ENCODE measurements around the gene MAPRE3.

MAPRE3 gene

DNA sequence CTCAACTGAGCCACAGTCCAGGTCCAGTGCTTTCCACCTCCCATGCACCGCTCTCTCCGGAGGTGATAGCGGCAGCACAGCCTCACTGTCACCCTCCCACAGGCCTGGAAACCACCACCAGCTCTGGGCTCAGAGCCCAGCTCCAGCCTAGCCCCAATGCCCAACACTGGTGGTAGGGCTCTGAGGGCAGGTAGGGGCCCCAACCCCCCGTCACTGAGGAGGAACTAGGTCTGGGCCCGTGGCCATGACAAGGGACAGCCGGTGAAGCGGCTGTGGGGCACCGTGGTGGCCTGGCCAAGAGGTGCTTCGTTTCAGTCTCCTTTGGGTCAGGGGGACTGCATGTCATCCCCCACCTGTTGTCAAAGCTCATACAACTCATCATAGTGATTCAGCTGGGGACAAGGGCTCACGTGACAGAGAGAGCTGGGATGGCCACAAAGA is 56.8 kb downstream of the MAPRE3 start:
- H3K4me3 ChIP-seq (ENCODE audit: insufficient read length, low read depth) = no peak overlapping the region
- no peak for DNase-seq (ENCODE audit: low read depth, low spot score)

DNA sequence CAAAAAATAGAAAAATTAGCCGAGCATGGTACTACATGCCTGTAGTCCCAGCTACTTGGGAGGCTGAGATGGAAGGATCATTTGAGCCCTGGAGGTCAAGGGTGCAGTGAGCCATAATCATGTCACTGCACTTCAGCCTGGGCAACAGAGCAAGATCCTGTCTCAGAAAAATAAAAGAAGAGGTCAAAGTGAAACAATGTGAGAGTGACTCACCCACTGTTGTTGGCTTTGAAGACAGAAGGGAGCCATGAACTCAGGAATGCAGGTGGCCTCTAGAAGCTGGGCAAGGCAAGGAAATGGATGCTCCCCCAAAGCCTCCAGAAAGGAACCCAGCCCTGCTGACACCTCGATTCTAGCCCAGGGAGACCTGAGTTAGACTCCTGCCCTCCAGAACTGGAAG is 58.6 kb downstream of the MAPRE3 start:
- Histone ChIP-seq H3K4me3 (ENCODE audit: insufficient read length, low read depth) (no peak overlapping the region), H3K36me3 (ENCODE audit: insufficient read depth, insufficient read length, low read length) (peaks cover 51% of the 10 kb centered on the region), H3K27me3 (ENCODE audit: insufficient read depth, insufficient read length) (no peaks in the 10 kb centered on the region), H3K9ac (ENCODE audit: insufficient read length, low read depth) (no peak overlapping the region), H3K4me1 (ENCODE audit: insufficient read depth, insufficient read length) (peaks cover 4% of the 10 kb centered on the region), H3K9me3 (ENCODE audit: insufficient read depth, low read length) (no peaks in the 10 kb centered on the region)
- no peak for TF ChIP-seq ZNF274 (IDR thresholded peaks at IDR 0.05; ENCODE audit: low read depth, low read length)
- no peak for TF ChIP-seq SUZ12 (IDR thresholded peaks at IDR 0.05; ENCODE audit: extremely low read depth, insufficient read depth, insufficient read length)
- no peak for TF ChIP-seq YY1 (IDR thresholded peaks at IDR 0.05; ENCODE audit: insufficient read depth, insufficient read length)
- no peak for DNase-seq (ENCODE audit: low read depth, low spot score)

More for the DNA sequence above, 56.8 kb downstream of the MAPRE3 start:
- Histone ChIP-seq H3K36me3 (ENCODE audit: insufficient read depth, insufficient read length, low read length) (peaks cover 61% of the 10 kb centered on the region), H3K9ac (ENCODE audit: insufficient read length, low read depth) (no peak overlapping the region), H3K4me1 (ENCODE audit: insufficient read depth, insufficient read length) (peaks cover 4% of the 10 kb centered on the region), H3K9me3 (ENCODE audit: insufficient read depth, low read length) (no peaks in the 10 kb centered on the region), H3K27me3 (ENCODE audit: insufficient read depth, insufficient read length) (no peaks in the 10 kb centered on the region)
- no peak for TF ChIP-seq YY1 (IDR thresholded peaks at IDR 0.05; ENCODE audit: insufficient read depth, insufficient read length)
- TF ChIP-seq SUZ12 (IDR thresholded peaks at IDR 0.05; ENCODE audit: extremely low read depth, insufficient read depth, insufficient read length) = no peak
- no peak for TF ChIP-seq ZNF274 (IDR thresholded peaks at IDR 0.05; ENCODE audit: low read depth, low read length)

DNA sequence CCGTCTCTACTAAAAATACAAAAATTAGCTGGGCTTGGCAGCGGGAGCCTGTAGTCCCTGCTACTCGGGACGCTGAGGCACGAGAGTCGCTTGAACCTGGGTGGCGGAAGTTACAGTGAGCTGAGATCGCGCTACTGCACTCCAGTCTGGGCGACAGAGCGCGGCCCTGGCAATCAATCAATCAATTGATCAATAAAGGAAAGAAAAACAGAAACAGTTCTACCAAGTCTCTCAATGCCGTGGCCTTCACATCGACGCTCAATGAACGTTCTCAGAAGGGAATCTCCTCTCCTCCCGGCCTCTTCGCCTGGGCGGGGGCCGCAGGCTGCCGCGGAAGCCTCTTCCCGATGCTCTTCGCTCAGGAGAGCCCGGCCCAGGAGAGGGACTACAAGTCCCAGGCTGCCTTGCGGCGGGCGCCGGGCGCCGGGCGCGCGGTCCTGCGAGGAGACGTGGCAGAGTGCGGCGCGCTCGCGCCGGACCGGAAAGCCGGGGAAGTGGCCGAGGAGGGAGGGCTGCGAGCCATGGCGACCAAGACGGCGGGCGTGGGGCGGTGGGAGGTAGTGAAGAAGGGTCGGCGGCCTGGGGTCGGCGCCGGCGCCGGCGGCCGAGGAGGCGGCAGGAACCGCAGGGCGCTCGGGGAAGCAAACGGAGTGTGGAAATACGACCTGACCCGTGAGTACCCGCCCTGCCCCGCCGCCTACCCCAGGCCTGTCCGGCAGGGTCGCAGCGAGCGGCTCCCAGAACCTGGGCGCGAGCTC is 62.2 kb downstream of the MAPRE3 start, which contains the start of gene TMEM214:
Gene TMEM214, plus strand, starts transcription at position 471 of the 758 bp plus-strand sequence. Its CDS starts 51 bp downstream, at position 522.
- no peak for TF ChIP-seq ZNF274 (IDR thresholded peaks at IDR 0.05; ENCODE audit: low read depth, low read length)
- peak; percentile 22 for TF ChIP-seq YY1 (IDR thresholded peaks at IDR 0.05; ENCODE audit: insufficient read depth, insufficient read length)
- Histone ChIP-seq H3K36me3 (ENCODE audit: insufficient read depth, insufficient read length, low read length) (peaks cover 63% of the 10 kb centered on the region), H3K27me3 (ENCODE audit: insufficient read depth, insufficient read length) (no peaks in the 10 kb centered on the region), H3K9ac (ENCODE audit: insufficient read length, low read depth) (peak within 1 kb of the TSS; percentile 97), H3K4me3 (ENCODE audit: insufficient read length, low read depth) (peak within 1 kb of the TSS; percentile 95), H3K4me1 (ENCODE audit: insufficient read depth, insufficient read length) (no peaks in the 10 kb centered on the region), H3K9me3 (ENCODE audit: insufficient read depth, low read length) (no peaks in the 10 kb centered on the region)
- DNase-seq (ENCODE audit: low read depth, low spot score) = peak; percentile 77

DNA sequence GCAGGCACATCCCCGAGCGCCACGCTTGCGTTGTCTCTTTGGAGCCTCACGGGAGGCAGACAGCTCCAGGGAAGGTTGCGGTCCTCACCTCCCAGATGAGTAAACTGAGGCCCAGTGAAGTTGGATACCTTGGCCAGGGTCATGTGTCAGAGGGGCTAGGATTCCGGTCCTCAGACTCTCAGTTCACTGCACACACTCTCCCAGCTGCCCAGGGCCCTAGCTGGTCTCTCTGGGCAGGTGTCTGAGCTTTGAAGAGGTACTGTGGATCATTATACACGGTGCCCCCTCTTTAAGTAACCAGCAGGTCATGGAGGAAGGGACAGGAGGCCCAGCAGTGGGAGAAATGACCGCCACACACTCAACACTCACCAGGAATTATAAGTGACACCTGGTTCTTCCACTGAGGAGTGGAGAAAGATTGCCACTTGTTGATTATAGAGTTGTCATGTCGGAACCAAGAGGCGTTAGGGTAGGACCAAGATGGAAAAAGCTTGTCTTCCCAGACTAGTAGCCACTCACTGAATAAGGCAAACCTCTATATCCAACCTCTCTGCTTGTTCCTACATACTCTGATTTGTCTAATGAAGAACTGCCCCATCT is 62.9 kb downstream of the MAPRE3 start:
- no peak for TF ChIP-seq YY1 (IDR thresholded peaks at IDR 0.05; ENCODE audit: insufficient read depth, insufficient read length)
- Histone ChIP-seq H3K27me3 (ENCODE audit: insufficient read depth, insufficient read length) (no peaks in the 10 kb centered on the region), H3K4me3 (ENCODE audit: insufficient read length, low read depth) (peak overlapping the region; percentile 95), H3K36me3 (ENCODE audit: insufficient read depth, insufficient read length, low read length) (peaks cover 70% of the 10 kb centered on the region), H3K4me1 (ENCODE audit: insufficient read depth, insufficient read length) (no peaks in the 10 kb centered on the region), H3K9me3 (ENCODE audit: insufficient read depth, low read length) (no peaks in the 10 kb centered on the region), H3K9ac (ENCODE audit: insufficient read length, low read depth) (peak overlapping the region; percentile 97)
- DNase-seq (ENCODE audit: low read depth, low spot score) = no peak

DNA sequence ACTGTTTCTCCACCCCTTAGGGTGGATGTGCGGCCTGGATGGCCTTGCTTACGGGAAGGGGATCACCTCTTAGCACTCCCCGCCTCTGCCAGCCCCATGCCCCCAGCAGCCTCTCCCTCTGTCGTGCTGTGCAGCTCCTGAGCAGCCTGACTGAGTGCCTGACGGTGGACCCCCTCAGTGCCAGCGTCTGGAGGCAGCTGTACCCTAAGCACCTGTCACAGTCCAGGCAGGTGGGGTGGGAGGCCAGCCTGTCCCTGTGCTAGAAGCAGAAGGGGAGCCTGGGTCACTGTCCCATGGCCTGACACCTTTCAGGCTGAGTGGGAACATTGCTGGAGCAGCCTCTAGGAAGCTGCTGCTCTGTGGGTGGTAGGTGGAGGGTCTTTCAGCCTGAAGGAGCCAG is 67.6 kb downstream of the MAPRE3 start:
- DNase-seq (ENCODE audit: low read depth, low spot score) = no peak
- H3K9ac ChIP-seq (ENCODE audit: insufficient read length, low read depth) = no peak overlapping the region
- no peaks in the 10 kb centered on the region for H3K9me3 ChIP-seq (ENCODE audit: insufficient read depth, low read length)
- H3K36me3 ChIP-seq (ENCODE audit: insufficient read depth, insufficient read length, low read length) = peaks cover 87% of the 10 kb centered on the region
- TF ChIP-seq YY1 (IDR thresholded peaks at IDR 0.05; ENCODE audit: insufficient read depth, insufficient read length) (no peak), ZNF274 (IDR thresholded peaks at IDR 0.05; ENCODE audit: low read depth, low read length) (no peak), SUZ12 (IDR thresholded peaks at IDR 0.05; ENCODE audit: extremely low read depth, insufficient read depth, insufficient read length) (no peak)
- H3K4me1 ChIP-seq (ENCODE audit: insufficient read depth, insufficient read length) = no peaks in the 10 kb centered on the region
- no peak overlapping the region for H3K4me3 ChIP-seq (ENCODE audit: insufficient read length, low read depth)
- no peaks in the 10 kb centered on the region for H3K27me3 ChIP-seq (ENCODE audit: insufficient read depth, insufficient read length)

DNA sequence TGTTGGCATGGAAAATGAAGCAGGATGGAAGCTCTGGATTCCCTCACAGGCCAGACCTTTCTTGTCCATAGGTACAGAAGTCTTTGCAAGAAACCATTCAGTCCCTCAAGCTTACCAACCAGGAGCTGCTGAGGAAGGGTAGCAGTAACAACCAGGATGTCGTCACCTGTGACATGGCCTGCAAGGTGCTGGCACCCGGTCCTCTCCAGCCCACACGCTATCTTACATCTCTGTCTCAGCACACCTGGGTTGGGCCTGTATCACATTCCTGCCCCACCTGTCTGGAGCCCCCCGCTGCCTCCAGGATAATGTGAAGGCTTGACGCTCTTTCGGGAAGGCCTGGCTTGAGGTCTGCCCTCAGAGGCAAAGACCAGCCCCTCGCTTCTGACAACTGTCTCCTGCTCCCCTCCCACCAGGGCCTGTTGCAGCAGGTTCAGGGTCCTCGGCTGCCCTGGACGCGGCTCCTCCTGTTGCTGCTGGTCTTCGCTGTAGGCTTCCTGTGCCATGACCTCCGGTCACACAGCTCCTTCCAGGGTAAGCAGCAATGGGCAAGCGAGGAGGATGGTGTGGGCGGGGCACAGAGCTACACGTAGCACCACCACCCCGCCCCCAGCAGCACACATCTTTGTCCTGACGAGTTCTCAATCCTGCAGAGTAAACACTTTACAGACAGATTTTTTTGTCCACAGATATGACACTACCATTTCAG is 68.3 kb downstream of the MAPRE3 start:
- H3K27me3 ChIP-seq (ENCODE audit: insufficient read depth, insufficient read length) = no peaks in the 10 kb centered on the region
- TF ChIP-seq YY1 (IDR thresholded peaks at IDR 0.05; ENCODE audit: insufficient read depth, insufficient read length) (no peak), SUZ12 (IDR thresholded peaks at IDR 0.05; ENCODE audit: extremely low read depth, insufficient read depth, insufficient read length) (no peak)
- no peak overlapping the region for H3K4me3 ChIP-seq (ENCODE audit: insufficient read length, low read depth)
- H3K4me1 ChIP-seq (ENCODE audit: insufficient read depth, insufficient read length) = no peaks in the 10 kb centered on the region
- H3K9ac ChIP-seq (ENCODE audit: insufficient read length, low read depth) = no peak overlapping the region
- DNase-seq (ENCODE audit: low read depth, low spot score) = no peak
- H3K9me3 ChIP-seq (ENCODE audit: insufficient read depth, low read length) = no peaks in the 10 kb centered on the region
- peaks cover 90% of the 10 kb centered on the region for H3K36me3 ChIP-seq (ENCODE audit: insufficient read depth, insufficient read length, low read length)

DNA sequence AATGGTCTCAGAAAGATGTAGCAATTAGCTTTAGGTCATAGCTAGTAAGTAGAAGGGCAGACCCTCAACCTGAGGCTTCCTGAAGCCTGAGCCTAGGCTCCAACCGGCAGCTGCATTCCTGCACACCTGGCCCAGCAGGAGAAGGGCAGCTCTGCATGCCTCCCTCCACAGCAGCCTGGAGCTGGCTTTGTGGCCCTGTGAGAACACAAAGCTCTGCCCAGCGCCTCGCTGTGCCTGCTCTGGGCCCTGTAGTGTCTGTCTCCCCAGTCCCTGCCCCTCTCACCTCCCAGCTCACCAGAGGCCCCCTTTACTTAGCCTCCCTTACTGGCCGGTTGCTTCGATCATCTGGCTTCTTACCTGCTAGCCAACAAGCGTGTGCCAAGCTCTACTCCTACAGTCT is 69.0 kb downstream of the MAPRE3 start:
- H3K36me3 ChIP-seq (ENCODE audit: insufficient read depth, insufficient read length, low read length) = peaks cover 84% of the 10 kb centered on the region
- H3K4me3 ChIP-seq (ENCODE audit: insufficient read length, low read depth) = no peak overlapping the region
- H3K4me1 ChIP-seq (ENCODE audit: insufficient read depth, insufficient read length) = no peaks in the 10 kb centered on the region
- DNase-seq (ENCODE audit: low read depth, low spot score) = no peak
- no peak overlapping the region for H3K9ac ChIP-seq (ENCODE audit: insufficient read length, low read depth)
- no peaks in the 10 kb centered on the region for H3K9me3 ChIP-seq (ENCODE audit: insufficient read depth, low read length)
- TF ChIP-seq SUZ12 (IDR thresholded peaks at IDR 0.05; ENCODE audit: extremely low read depth, insufficient read depth, insufficient read length) = no peak
- no peak for TF ChIP-seq YY1 (IDR thresholded peaks at IDR 0.05; ENCODE audit: insufficient read depth, insufficient read length)
- TF ChIP-seq ZNF274 (IDR thresholded peaks at IDR 0.05; ENCODE audit: low read depth, low read length) = no peak
- no peaks in the 10 kb centered on the region for H3K27me3 ChIP-seq (ENCODE audit: insufficient read depth, insufficient read length)

All from NT2/D1 (cell line).